BE2C (cell line): ENCODE measurements around the gene ECE2.
A peak's percentile ranks its signal among the peaks of the same experiment; 100 is the strongest.

Experiments
- DNase-seq: peaks from one replicate; pipeline ENCODE4 v3.0.0-alpha.2; 2020
- H3K27me3 ChIP-seq: fragments of 250-450 bp; sonication (Bioruptor Pico); 2 replicates; pipeline ENCODE4 v1.5.1; 2020; ENCODE audit warnings: mild to moderate bottlenecking
- H3K36me3 ChIP-seq: fragments of 250-450 bp; sonication (Bioruptor Pico); 2 replicates; pipeline ENCODE4 v1.5.1; 2020; ENCODE audit warnings: mild to moderate bottlenecking
- H3K4me1 ChIP-seq: fragments of 250-450 bp; sonication (Bioruptor Pico); 2 replicates; pipeline ENCODE4 v1.5.1; 2020
- H3K4me3 ChIP-seq: 2 replicates; pipeline ENCODE4 v1.5.1; 2011; ENCODE audit warnings: low read depth, low read length
- H3K9me3 ChIP-seq: fragments of 250-450 bp; sonication (Bioruptor Pico); 2 replicates; pipeline ENCODE4 v1.5.1; 2020
- CTCF ChIP-seq: IDR thresholded peaks from 2 replicates; pipeline ENCODE4 v1.5.1; 2012; ENCODE audit warnings: mild to moderate bottlenecking, low read depth, low read length

The ECE2 gene

GRCh38 chr3:184300378-184300720 lies 24.5 kb downstream of the ECE2 start:
- Histone ChIP-seq H3K27me3 (no peaks in the 10 kb centered on the region), H3K36me3 (peaks cover 52% of the 10 kb centered on the region), H3K4me3 (peak overlapping the region; percentile 95), H3K9me3 (no peaks in the 10 kb centered on the region), H3K4me1 (no peaks in the 10 kb centered on the region)
- DNase-seq = no peak
- no peak for TF ChIP-seq CTCF

- peaks cover 81% of the 10 kb centered on the region for H3K36me3 ChIP-seq
- peaks cover 7% of the 10 kb centered on the region for H3K4me1 ChIP-seq
- TF ChIP-seq CTCF = peak; percentile 63
- H3K4me3 ChIP-seq = no peak overlapping the region
- H3K27me3 ChIP-seq = no peaks in the 10 kb centered on the region
- DNase-seq = no peak
- no peaks in the 10 kb centered on the region for H3K9me3 ChIP-seq
These were observed 29.8 kb downstream of the ECE2 start for GRCh38 chr3:184305577-184305976.

GRCh38 chr3:184306341-184306972 lies 30.6 kb downstream of the ECE2 start:
- peaks cover 7% of the 10 kb centered on the region for H3K4me1 ChIP-seq
- no peaks in the 10 kb centered on the region for H3K9me3 ChIP-seq
- TF ChIP-seq CTCF = no peak
- H3K27me3 ChIP-seq = no peaks in the 10 kb centered on the region
- H3K4me3 ChIP-seq = no peak overlapping the region
- peaks cover 72% of the 10 kb centered on the region for H3K36me3 ChIP-seq
- no peak for DNase-seq

GRCh38 chr3:184307915-184308314 lies 32.1 kb downstream of the ECE2 start:
- no peak for DNase-seq
- peaks cover 7% of the 10 kb centered on the region for H3K4me1 ChIP-seq
- H3K36me3 ChIP-seq = peaks cover 57% of the 10 kb centered on the region
- H3K27me3 ChIP-seq = no peaks in the 10 kb centered on the region
- H3K4me3 ChIP-seq = no peak overlapping the region
- TF ChIP-seq CTCF = no peak
- H3K9me3 ChIP-seq = no peaks in the 10 kb centered on the region

- H3K4me3 ChIP-seq = no peak overlapping the region
- H3K36me3 ChIP-seq = peaks cover 50% of the 10 kb centered on the region
- no peaks in the 10 kb centered on the region for H3K9me3 ChIP-seq
- no peaks in the 10 kb centered on the region for H3K27me3 ChIP-seq
- peaks cover 7% of the 10 kb centered on the region for H3K4me1 ChIP-seq
- TF ChIP-seq CTCF = peak; percentile 32
- DNase-seq = peak; percentile 41
These were observed 32.9 kb downstream of the ECE2 start for GRCh38 chr3:184308744-184309143.

- no peak for TF ChIP-seq CTCF
- H3K36me3 ChIP-seq = peaks cover 41% of the 10 kb centered on the region
- DNase-seq = no peak
These were observed 35.8 kb downstream of the ECE2 start for GRCh38 chr3:184311633-184312032.

More at GRCh38 chr3:184311633-184312032, 35.8 kb downstream of the ECE2 start:
- peaks cover 10% of the 10 kb centered on the region for H3K4me1 ChIP-seq
- H3K27me3 ChIP-seq = no peaks in the 10 kb centered on the region
- no peaks in the 10 kb centered on the region for H3K9me3 ChIP-seq
- no peak overlapping the region for H3K4me3 ChIP-seq
